Stimulated activated naive CD8-positive, alpha-beta T cell treated with anti-CD3 and anti-CD28 coated beads, Interleukin-15, amount 100 ng/mL, for 72 hours (primary cell): ENCODE data around the gene COL23A1.
A peak's percentile ranks its signal among the peaks of the same experiment; 100 is the strongest.

Experiments
- ATAC-seq: fragments of 150-1000 bp; cut with Tn5 transposase; 2 replicates; pipeline ENCODE4 v1.10.0; 2021; ENCODE audit warnings: mild to moderate bottlenecking, moderate library complexity
- DNase-seq, 2 donors: peaks; one replicate each; pipeline ENCODE4 v3.0.0; 2021 to 2022
- H3K27ac Mint-ChIP-seq, 2 donors: one replicate each; pipeline ENCODE4 v1.8.0; 2022; ENCODE audit warnings: mild to moderate bottlenecking in 2 of 2, mixed read lengths in 2 of 2, moderate library complexity in 2 of 2
- H3K27me3 Mint-ChIP-seq: one replicate; pipeline ENCODE4 v1.8.0; 2022; ENCODE audit warnings: mixed read lengths
- H3K4me1 Mint-ChIP-seq: one replicate; pipeline ENCODE4 v1.8.0; 2022; ENCODE audit warnings: mild to moderate bottlenecking, mixed read lengths
- H3K4me3 Mint-ChIP-seq, 2 donors: one replicate each; pipeline ENCODE4 v1.8.0; 2022; ENCODE audit warnings: mild to moderate bottlenecking in 2 of 2, mixed read lengths in 2 of 2, moderate library complexity in 1 of 2
- H3K9me3 Mint-ChIP-seq, 2 donors: one replicate each; pipeline ENCODE4 v1.8.0; 2022; ENCODE audit warnings: mixed read lengths in 2 of 2

Gene COL23A1

GRCh38 chr5:178462816-178463215 lies 127.4 kb downstream of the COL23A1 start:
- DNase-seq: no peak
- no peak for ATAC-seq
- no peaks in the 10 kb centered on the region for H3K27me3 Mint-ChIP-seq
- no peaks in the 10 kb centered on the region for H3K4me1 Mint-ChIP-seq
- no peak overlapping the region for H3K4me3 Mint-ChIP-seq
- H3K9me3 Mint-ChIP-seq: no peaks in the 10 kb centered on the region
- H3K27ac Mint-ChIP-seq: no peak overlapping the region

- DNase-seq (no peak), ATAC-seq (no peak)
- H3K4me3 Mint-ChIP-seq: no peak overlapping the region
- H3K9me3 Mint-ChIP-seq: no peaks in the 10 kb centered on the region
- H3K4me1 Mint-ChIP-seq: no peaks in the 10 kb centered on the region
- H3K27me3 Mint-ChIP-seq: no peaks in the 10 kb centered on the region
- H3K27ac Mint-ChIP-seq: peak overlapping the region in 1 of 2 donors; percentile 29
These were observed 128.1 kb downstream of the COL23A1 start for GRCh38 chr5:178462076-178462475.

- no peak overlapping the region for H3K4me3 Mint-ChIP-seq
- no peak overlapping the region for H3K27ac Mint-ChIP-seq
- H3K4me1 Mint-ChIP-seq: no peaks in the 10 kb centered on the region
- no peaks in the 10 kb centered on the region for H3K27me3 Mint-ChIP-seq
- peak; percentile 85 for ATAC-seq
- peak; percentile 48 to 60 for DNase-seq
- no peaks in the 10 kb centered on the region for H3K9me3 Mint-ChIP-seq
These were observed 129.0 kb downstream of the COL23A1 start for GRCh38 chr5:178461004-178461730.

GRCh38 chr5:178460598-178460997 lies 129.6 kb downstream of the COL23A1 start:
- no peaks in the 10 kb centered on the region for H3K27me3 Mint-ChIP-seq
- H3K4me3 Mint-ChIP-seq: no peak overlapping the region

GRCh38 chr5:178460174-178460573 lies 130.0 kb downstream of the COL23A1 start:
- no peaks in the 10 kb centered on the region for H3K9me3 Mint-ChIP-seq
- ATAC-seq (no peak), DNase-seq (no peak)
- no peak overlapping the region for H3K4me3 Mint-ChIP-seq
- H3K4me1 Mint-ChIP-seq: no peaks in the 10 kb centered on the region
- H3K27ac Mint-ChIP-seq: no peak overlapping the region
- H3K27me3 Mint-ChIP-seq: no peaks in the 10 kb centered on the region

More at GRCh38 chr5:178460598-178460997, 129.6 kb downstream of the COL23A1 start:
- H3K4me1 Mint-ChIP-seq: no peaks in the 10 kb centered on the region
- H3K9me3 Mint-ChIP-seq: no peaks in the 10 kb centered on the region
- DNase-seq: no peak
- ATAC-seq: no peak
- H3K27ac Mint-ChIP-seq: no peak overlapping the region

GRCh38 chr5:178458140-178458539 lies 132.1 kb downstream of the COL23A1 start:
- DNase-seq: no peak
- Mint-ChIP-seq H3K27ac (peak overlapping the region in 1 of 2 donors; percentile 8), H3K27me3 (no peaks in the 10 kb centered on the region), H3K4me1 (no peaks in the 10 kb centered on the region), H3K9me3 (no peaks in the 10 kb centered on the region), H3K4me3 (no peak overlapping the region)
- no peak for ATAC-seq

GRCh38 chr5:178457471-178457870 lies 132.7 kb downstream of the COL23A1 start:
- Mint-ChIP-seq H3K4me3 (no peak overlapping the region), H3K27ac (no peak overlapping the region), H3K4me1 (no peaks in the 10 kb centered on the region), H3K9me3 (no peaks in the 10 kb centered on the region), H3K27me3 (no peaks in the 10 kb centered on the region)
- no peak for DNase-seq
- ATAC-seq: no peak

- Mint-ChIP-seq H3K27ac (no peak overlapping the region), H3K27me3 (no peaks in the 10 kb centered on the region), H3K9me3 (no peaks in the 10 kb centered on the region), H3K4me3 (no peak overlapping the region), H3K4me1 (no peaks in the 10 kb centered on the region)
- DNase-seq (no peak), ATAC-seq (no peak)
These were observed 134.7 kb downstream of the COL23A1 start for GRCh38 chr5:178455480-178455835.

- no peaks in the 10 kb centered on the region for H3K9me3 Mint-ChIP-seq
- no peak overlapping the region for H3K4me3 Mint-ChIP-seq
- ATAC-seq: no peak
- H3K27me3 Mint-ChIP-seq: peaks cover 3% of the 10 kb centered on the region
- no peak overlapping the region for H3K27ac Mint-ChIP-seq
- H3K4me1 Mint-ChIP-seq: no peaks in the 10 kb centered on the region
- DNase-seq: no peak
These were observed 135.2 kb downstream of the COL23A1 start for GRCh38 chr5:178454821-178455479.

- no peak overlapping the region for H3K4me3 Mint-ChIP-seq
- H3K9me3 Mint-ChIP-seq: no peaks in the 10 kb centered on the region
- DNase-seq (no peak), ATAC-seq (no peak)
- no peak overlapping the region for H3K27ac Mint-ChIP-seq
- H3K27me3 Mint-ChIP-seq: peaks cover 7% of the 10 kb centered on the region
- H3K4me1 Mint-ChIP-seq: no peaks in the 10 kb centered on the region
These were observed 135.9 kb downstream of the COL23A1 start for GRCh38 chr5:178454303-178454702.

GRCh38 chr5:178453224-178453623 lies 137.0 kb downstream of the COL23A1 start:
- H3K27me3 Mint-ChIP-seq: peaks cover 7% of the 10 kb centered on the region
- no peak overlapping the region for H3K4me3 Mint-ChIP-seq
- no peak overlapping the region for H3K27ac Mint-ChIP-seq
- H3K9me3 Mint-ChIP-seq: no peaks in the 10 kb centered on the region
- ATAC-seq (no peak), DNase-seq (no peak)
- no peaks in the 10 kb centered on the region for H3K4me1 Mint-ChIP-seq

GRCh38 chr5:178450121-178451028 lies 139.8 kb downstream of the COL23A1 start:
- Mint-ChIP-seq H3K9me3 (no peaks in the 10 kb centered on the region), H3K27ac (no peak overlapping the region), H3K27me3 (peaks cover 7% of the 10 kb centered on the region), H3K4me1 (no peaks in the 10 kb centered on the region), H3K4me3 (no peak overlapping the region)
- DNase-seq (no peak), ATAC-seq (no peak)

- Mint-ChIP-seq H3K27ac (no peak overlapping the region), H3K4me1 (no peaks in the 10 kb centered on the region), H3K4me3 (no peak overlapping the region), H3K9me3 (no peaks in the 10 kb centered on the region), H3K27me3 (peaks cover 7% of the 10 kb centered on the region)
- no peak for DNase-seq
- no peak for ATAC-seq
These were observed 140.8 kb downstream of the COL23A1 start for GRCh38 chr5:178449163-178450070.

GRCh38 chr5:178445534-178445933 lies 144.7 kb downstream of the COL23A1 start:
- ATAC-seq: no peak
- DNase-seq: no peak
- Mint-ChIP-seq H3K27ac (no peak overlapping the region), H3K4me3 (no peak overlapping the region), H3K4me1 (peaks cover 9% of the 10 kb centered on the region), H3K9me3 (no peaks in the 10 kb centered on the region), H3K27me3 (peaks cover 7% of the 10 kb centered on the region)
